ENCODE data around the gene MEGF8.
A peak's percentile ranks its signal among the peaks of the same experiment; 100 is the strongest.

Gene MEGF8

GRCh38 chr19:42325308-42325895, at the start of gene MEGF8:
TSS of gene MEGF8 (plus strand) at chr19:42325635. CDS start at chr19:42326244, 609 bp downstream.
- DNase-seq: peak; percentile 99 to 100

GRCh38 chr19:42276284-42276683, 49.2 kb upstream of the MEGF8 start:
- DNase-seq: no peak

- peak; percentile 50 to 58 for DNase-seq
These were observed 48.6 kb upstream of the MEGF8 start for GRCh38 chr19:42276821-42277220.

DNA sequence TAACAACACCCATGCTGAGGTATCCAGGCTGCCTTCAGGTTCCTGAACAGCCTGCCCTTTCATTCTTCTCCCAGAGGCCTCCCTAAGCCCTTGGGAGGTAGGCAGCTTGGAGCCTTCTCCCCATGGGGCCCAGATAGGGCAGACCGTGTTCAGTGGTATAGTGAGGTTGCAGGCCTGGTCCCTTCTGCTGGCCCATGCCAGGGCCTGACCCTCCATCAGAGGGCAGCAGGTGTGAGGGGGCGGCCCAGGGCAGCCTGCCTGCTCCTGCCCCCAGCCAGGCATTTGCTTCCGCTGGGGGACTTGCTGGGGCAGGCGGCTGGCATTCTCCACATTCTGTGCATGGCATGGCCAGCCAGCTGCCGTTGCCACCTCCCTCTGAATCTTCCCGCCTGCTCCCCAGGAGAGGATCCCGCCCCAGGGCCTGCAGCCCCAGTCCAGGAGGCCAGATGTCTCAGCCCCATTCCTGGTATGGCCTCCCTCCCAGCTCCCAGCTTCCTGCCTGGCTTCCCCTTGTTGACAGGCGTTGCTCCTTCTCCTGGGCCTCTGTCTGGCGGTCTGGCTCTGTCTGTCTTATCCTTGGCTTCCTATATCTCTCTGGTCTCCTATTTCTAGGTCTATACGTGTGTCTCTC, 47.5 kb upstream of the MEGF8 start:
- DNase-seq: no peak

DNA sequence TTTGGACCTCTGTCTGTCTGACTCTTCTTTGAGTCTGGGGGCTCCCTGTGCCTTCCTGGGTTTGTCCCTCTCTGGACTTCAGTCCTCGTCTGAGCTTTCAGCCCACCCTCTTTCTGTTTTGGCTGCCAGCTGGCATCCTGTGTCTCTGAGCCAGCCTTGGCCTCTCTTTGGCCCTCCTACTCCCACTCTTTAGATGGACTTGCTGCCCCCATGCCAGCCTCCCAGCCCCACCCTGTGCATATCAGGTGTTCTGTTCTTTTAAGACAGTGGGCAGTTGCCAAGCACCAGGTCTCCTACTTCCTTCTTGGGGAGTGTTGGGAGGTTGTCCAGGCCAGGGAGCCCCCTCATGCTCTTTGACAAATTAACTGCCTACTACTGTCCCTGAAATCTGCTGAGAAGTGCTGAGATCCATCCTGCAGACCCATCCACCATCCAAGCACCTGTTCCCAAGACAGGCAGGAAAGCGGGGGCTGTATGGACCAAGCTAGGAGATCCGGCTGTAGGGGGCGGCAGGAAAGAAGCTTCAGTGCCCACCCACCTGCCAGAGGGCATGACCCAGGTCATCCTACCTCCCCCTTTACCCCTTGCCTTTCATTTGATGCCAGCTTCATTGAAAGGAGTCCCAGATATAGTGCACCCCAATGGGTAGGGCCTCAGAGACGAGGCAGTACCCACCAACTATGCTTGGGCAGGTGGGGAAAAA, 46.8 kb upstream of the MEGF8 start:
- DNase-seq: no peak

DNA sequence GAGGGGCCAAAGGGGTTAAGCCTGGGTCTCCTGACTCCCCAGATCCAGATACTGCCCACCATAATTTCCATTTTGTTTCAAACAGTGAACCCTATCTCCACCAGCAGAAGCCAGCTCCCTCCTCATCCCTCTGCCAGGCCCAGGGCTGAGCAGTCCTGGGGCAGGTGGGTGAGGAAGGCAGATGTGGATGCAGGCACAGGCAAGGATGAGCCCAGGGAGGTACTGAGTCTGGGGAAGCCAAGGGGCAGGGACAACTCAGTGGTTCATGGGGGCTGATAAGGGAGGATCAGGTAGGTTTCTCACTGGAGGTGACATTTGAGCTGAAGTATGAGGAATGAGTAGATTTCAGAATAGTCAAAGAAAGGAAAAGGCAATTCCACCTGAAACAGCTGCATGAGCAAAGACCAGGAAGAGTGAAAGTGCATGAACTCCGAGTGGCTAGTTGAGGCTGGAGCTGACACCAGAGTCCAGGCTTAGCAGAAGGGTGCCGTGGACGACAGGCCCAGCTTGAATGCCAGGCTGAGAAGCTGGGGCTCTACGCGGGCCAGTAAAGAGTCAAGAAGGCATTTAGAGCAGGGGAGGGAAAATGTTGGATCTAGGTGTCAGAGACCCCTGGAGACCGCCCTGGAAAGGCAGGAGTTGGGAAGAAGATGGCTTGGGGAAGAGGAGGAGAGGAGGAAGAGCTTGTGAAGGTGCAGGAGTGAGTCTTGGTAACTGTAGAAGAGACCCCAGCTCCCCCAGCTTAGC, 46.1 kb upstream of the MEGF8 start:
- peak in 1 of 2 experiments; percentile 28 for DNase-seq

- DNase-seq: peak; percentile 88 to 93
These were observed 45.3 kb upstream of the MEGF8 start for GRCh38 chr19:42279902-42280814.

GRCh38 chr19:42280815-42281145, 44.7 kb upstream of the MEGF8 start:
- DNase-seq: no peak

DNA sequence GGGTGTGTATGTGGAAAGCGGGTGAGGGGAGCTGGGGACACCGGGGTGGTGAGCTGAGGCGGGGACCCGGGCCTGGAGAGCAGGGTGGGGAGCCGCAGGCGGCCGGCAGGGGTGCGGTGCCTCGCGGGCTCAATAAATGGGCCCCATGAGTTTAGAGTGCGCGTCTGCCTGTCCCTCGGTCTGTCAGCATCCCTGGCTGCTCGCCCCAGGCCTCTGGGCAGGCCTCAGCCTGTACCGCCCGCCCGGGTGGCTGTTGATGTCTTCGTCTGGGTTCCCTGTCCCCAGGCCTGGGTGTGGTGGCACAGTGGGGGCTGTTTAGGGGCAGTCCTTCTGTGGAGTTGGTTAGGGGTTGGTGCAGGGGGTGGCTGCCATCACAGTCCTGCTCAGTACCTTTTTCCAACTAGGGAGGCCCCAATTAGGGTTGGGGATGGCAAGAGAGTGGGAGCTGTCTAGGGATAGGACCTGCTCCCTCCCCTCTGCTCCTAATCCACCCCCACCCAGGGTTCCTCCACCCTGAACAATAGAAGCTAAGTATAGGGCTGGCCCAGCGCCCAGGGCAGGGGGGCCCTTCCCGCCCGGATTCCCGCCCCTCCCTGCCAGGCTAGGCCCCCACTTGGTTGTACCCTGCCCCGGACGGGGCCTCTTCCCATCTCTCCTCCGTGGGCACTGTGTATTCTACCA, 44.1 kb upstream of the MEGF8 start:
- peak in 1 of 2 experiments; percentile 44 for DNase-seq

GRCh38 chr19:42281827-42282762, 43.3 kb upstream of the MEGF8 start:
- no peak for DNase-seq

GRCh38 chr19:42282819-42283187, 42.6 kb upstream of the MEGF8 start:
- DNase-seq: no peak

DNA sequence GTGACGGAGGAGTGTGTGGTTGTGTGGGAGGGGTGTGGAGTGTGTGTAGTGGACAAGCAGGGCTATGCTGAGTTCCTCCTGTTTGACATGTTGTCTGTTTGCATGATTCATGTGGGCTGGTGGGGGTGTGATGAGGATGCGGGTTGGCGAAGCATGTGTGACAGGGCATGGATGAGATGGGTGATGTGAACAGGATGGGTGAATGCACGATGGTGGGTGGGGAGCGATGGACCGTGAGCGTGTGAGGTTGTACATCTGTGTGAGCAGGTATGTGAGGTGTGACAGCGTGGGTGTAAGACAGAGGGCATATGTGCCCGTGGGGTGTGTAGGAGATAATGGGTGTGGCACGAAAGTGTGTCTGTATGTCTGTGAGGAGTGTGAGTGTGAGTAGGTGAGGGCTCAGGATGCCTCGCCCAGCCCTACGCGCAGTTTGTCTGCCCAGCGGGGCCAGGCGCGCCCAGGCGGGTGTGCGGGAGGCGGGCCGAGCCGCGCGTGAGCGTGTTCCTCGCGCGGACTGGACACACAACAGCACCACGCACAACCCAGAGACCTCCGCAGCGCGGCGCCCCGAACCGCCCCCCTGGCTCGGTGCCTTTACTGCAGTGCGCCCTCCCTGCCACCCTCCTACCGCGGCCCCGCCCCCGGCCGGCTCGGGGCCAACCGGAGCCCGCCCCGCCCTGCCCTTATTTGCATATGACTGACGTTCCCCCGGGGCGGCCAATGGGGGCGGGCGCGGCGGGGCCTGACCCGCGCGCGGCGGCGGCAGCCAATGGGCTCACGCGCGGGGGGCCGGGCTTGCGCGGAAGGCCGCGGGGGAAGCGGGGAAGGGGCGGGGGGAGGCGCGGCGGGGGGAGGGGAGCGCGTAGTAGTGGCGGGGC, 42.0 kb upstream of the MEGF8 start:
- DNase-seq: peak; percentile 94

GRCh38 chr19:42284066-42284501, 41.4 kb upstream of the MEGF8 start:
- DNase-seq: peak; percentile 78 to 79

GRCh38 chr19:42284591-42285341, 40.7 kb upstream of the MEGF8 start:
- peak in 1 of 2 experiments; percentile 37 for DNase-seq

- DNase-seq: no peak
These were observed 39.9 kb upstream of the MEGF8 start for GRCh38 chr19:42285541-42285941.

- DNase-seq: no peak
These were observed 39.5 kb upstream of the MEGF8 start for GRCh38 chr19:42285988-42286348.

DNA sequence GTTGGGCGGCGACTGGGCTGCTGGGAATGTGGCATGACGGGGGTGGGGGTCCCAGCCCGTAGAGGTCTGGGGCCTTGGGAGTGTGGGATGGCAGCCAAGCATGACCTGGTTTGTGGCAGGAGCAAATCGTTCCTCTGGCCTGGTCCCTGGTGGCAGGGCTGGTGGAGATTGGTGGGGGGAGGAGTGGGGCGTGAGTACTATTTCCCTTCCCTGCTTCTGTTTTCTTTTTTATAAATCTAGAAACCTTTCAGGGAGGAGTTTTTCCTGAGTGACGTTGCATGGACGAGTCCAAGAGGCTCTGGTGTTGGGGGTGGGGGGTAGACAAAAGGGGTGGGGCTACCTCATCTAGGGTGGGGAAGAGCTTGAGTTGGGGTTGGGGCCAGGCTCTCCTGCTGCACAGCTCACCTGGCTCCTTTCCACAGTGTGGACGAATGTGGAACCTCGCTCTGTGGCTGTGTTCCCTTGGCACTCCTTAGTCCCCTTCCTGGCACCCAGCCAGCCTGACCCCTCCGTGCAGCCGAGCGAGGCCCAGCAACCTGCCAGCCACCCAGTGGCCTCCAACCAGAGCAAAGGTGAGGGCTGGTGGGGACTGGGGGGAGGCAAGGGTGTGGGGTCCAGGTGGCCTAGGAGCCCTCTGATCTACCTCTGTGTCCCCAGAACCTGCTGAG, 39.0 kb upstream of the MEGF8 start:
- no peak for DNase-seq

All from activated CD4-positive, alpha-beta T cell treated with anti-CD3 and anti-CD28 coated beads, Interleukin-2, amount 50 U/mL, for 48 hours (primary cell).